Measurements from ENCODE around the gene C4orf50. TPM values are rescaled to one million over a fixed set of nuclear protein-coding genes. Genes with fewer than 3 reads are reported as not detected.

C4orf50 gene
- total and polyA plus RNA-seq, 2 of the 8 experiments (the other 6 are each of a cell fraction or from before 2014, with no cell fraction given) = 0.08 to 0.22 TPM

DNA sequence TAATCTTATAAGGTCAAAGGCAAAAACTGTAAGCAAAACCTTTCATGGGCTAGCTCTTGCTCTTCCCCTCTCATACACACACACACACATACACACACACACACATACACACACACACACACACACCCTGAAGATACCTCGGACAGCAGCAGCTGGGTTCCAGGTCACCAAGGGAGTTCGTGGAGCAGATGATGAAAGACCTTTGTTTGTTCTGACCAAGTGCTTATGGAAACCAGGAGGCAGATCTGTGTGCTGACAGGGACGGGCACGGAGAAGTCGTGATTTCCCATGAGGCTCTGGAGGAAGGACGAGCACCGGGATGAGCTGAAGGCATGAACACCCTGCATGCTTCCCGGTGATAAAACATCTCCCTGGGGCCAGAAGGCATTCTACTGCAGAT is 90.0 kb downstream of the C4orf50 start:
- Histone ChIP-seq H3K36me3 (ENCODE audit: control insufficient read depth in 2 of 4, insufficient read depth in 4 of 4, low read length in 3 of 4) (no peaks in the 10 kb centered on the region), H4K5ac (ENCODE audit: insufficient read length, low read depth, low read length) (no peak overlapping the region), H3K56ac (replicated peaks; ENCODE audit: insufficient read length, low read depth, low read length) (peak overlapping the region; percentile 25), H2AFZ (ENCODE audit: low read length) (no peak overlapping the region), H3K27ac (ENCODE audit: low read depth, low read length) (no peak overlapping the region), H4K20me1 (replicated peaks in 1 of 2; ENCODE audit: control insufficient read depth in 1 of 2, insufficient read depth in 2 of 2, low read length in 2 of 2) (no peaks in the 10 kb centered on the region), H3K23ac (ENCODE audit: insufficient read length) (no peak overlapping the region), H3K4ac (replicated peaks; ENCODE audit: insufficient read length, low read depth, low read length) (no peak overlapping the region), H3K27me3 (replicated peaks in 1 of 4; ENCODE audit: control insufficient read depth in 3 of 4, extremely low read depth in 1 of 4, insufficient read depth in 3 of 4, low read length in 3 of 4) (peaks cover 0 to 2% (median under 1%) of the 10 kb centered on the region in 4 experiments; a peak in 2 of 7 replicates), H2AK5ac (ENCODE audit: low read depth, low read length) (no peak overlapping the region), H2BK5ac (ENCODE audit: low read depth, low read length) (no peak overlapping the region), H3K14ac (ENCODE audit: insufficient read length) (no peak overlapping the region), H2BK120ac (replicated peaks; ENCODE audit: low read depth, low read length) (no peak overlapping the region), H3K9ac (replicated peaks in 1 of 4; ENCODE audit: extremely low read depth in 1 of 4, low read depth in 3 of 4, low read length in 3 of 4) (no peak overlapping the region), H3K9me3 (ENCODE audit: insufficient read depth in 2 of 2, low read depth in 1 of 2, low read length in 1 of 2) (no peaks in the 10 kb centered on the region), H4K91ac (replicated peaks; ENCODE audit: insufficient read length, low read length) (no peak overlapping the region), H3K23me2 (ENCODE audit: low read depth, low read length) (peaks cover 2% of the 10 kb centered on the region; the same call in 1 of the 2 replicates), H3K79me2 (ENCODE audit: control insufficient read depth in 1 of 2, insufficient read depth in 2 of 2, low read length in 2 of 2) (no peaks in the 10 kb centered on the region), H3K18ac (ENCODE audit: extremely low read depth, low read length) (no peak overlapping the region), H3K4me2 (ENCODE audit: insufficient read depth in 1 of 2, low read depth in 2 of 2, low read length in 2 of 2) (no peak overlapping the region), H3K4me1 (replicated peaks in 1 of 4; ENCODE audit: control insufficient read depth in 3 of 4, insufficient read depth in 4 of 4, low read length in 3 of 4) (peaks cover 0 to 10% (median 3%) of the 10 kb centered on the region in 4 experiments; a peak in 5 of 7 replicates), H3K4me3 (ENCODE audit: extremely low read depth in 1 of 4, insufficient read depth in 2 of 4, low read depth in 3 of 4, low read length in 4 of 4) (no peak overlapping the region), H3K79me1 (ENCODE audit: low read depth, low read length) (no peaks in the 10 kb centered on the region), H4K8ac (ENCODE audit: extremely low read depth, insufficient read depth, low read length) (no peak overlapping the region), H2BK12ac (ENCODE audit: low read depth, low read length) (0 out of 2 replicates have a peak overlapping the region, but pooled peaks have one; percentile 43), H2BK15ac (ENCODE audit: low read length) (no peak overlapping the region), H2BK20ac (ENCODE audit: low read length) (no peak overlapping the region)
- ChIA-PET POLR2A (ENCODE audit: partially characterized antibody) (interaction anchor here (1.3 to 1.6 kb wide), 2 partner anchors 16 to 37 kb away, joined by 3 to 6 read pairs; no protein-coding TSS in a partner anchor), CTCF (ENCODE audit: partially characterized antibody) (interaction anchor here (0.6 to 1.3 kb wide), 4 partner anchors 16 to 402 kb away, joined by 3 to 5 read pairs (median 4); no protein-coding TSS in a partner anchor)
- DNase-seq (ENCODE audit: low read depth in 1 of 2, low spot score in 2 of 2) (no peak), FAIRE-seq (no peak)
- WGBS, 2 experiments (ENCODE audit: extremely low coverage in 1 of 2, insufficient coverage in 1 of 2, insufficient read length in 1 of 2, insufficient replicate concordance in 2 of 2, low coverage in 1 of 2, low lambda C conversion rate in 2 of 2, missing lambda C conversion rate in 1 of 2) = 88% methylated on average over 8 of the region's 8 CpGs; no CpG with 5 or more reads in 1 of the 2 experiments
- no peak for TF ChIP-seq SIN3A (conservative IDR thresholded peaks at IDR 0.05 in 1 of 2, IDR thresholded peaks at IDR 0.05 in 1 of 2; ENCODE audit: low read depth in 1 of 2, low read length in 2 of 2)
- TF ChIP-seq, protein P1, sequence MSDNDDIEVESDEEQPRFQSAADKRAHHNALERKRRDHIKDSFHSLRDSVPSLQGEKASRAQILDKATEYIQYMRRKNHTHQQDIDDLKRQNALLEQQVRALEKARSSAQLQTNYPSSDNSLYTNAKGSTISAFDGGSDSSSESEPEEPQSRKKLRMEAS (IDR thresholded peaks at IDR 0.05) = no peak
- TF ChIP-seq TAF1 (IDR thresholded peaks at IDR 0.05; ENCODE audit: low read depth, low read length) = no peak
- no peak for TF ChIP-seq PHF8 (conservative IDR thresholded peaks at IDR 0.05; ENCODE audit: low read depth, low read length)
- TF ChIP-seq, protein P2, sequence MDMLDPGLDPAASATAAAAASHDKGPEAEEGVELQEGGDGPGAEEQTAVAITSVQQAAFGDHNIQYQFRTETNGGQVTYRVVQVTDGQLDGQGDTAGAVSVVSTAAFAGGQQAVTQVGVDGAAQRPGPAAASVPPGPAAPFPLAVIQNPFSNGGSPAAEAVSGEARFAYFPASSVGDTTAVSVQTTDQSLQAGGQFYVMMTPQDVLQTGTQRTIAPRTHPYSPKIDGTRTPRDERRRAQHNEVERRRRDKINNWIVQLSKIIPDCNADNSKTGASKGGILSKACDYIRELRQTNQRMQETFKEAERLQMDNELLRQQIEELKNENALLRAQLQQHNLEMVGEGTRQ (IDR thresholded peaks at IDR 0.05; ENCODE audit: low read length) = no peak
- TF ChIP-seq BCL11A (IDR thresholded peaks at IDR 0.05; ENCODE audit: low read depth in 2 of 2, low read length in 2 of 2) = no peak
- TF ChIP-seq ZNF274 (IDR thresholded peaks at IDR 0.05; ENCODE audit: borderline replicate concordance, extremely low read depth, low read length) = no peak
- TF ChIP-seq SP4 (IDR thresholded peaks at IDR 0.05; ENCODE audit: low read length) = no peak
- TF ChIP-seq SRF (IDR thresholded peaks at IDR 0.05; ENCODE audit: low read depth, low read length) = no peak
- TF ChIP-seq RBBP5 (IDR thresholded peaks at IDR 0.05; ENCODE audit: borderline replicate concordance, low read depth, low read length) = no peak
- TF ChIP-seq GTF2F1 (IDR thresholded peaks at IDR 0.05; ENCODE audit: borderline replicate concordance, low read depth, low read length) = no peak
- TF ChIP-seq RAD21 (IDR thresholded peaks at IDR 0.05 in 1 of 2, conservative IDR thresholded peaks at IDR 0.05 in 1 of 2; ENCODE audit: low read depth in 2 of 2, low read length in 2 of 2) = no peak

Data from H1 (cell line).